Osteoblast (primary cell): ENCODE results near the gene C13orf42. TPM values are rescaled to one million over a fixed set of nuclear protein-coding genes. Genes with fewer than 3 reads are reported as not detected.

Experiments
- DNase-seq: peaks from one replicate; pipeline ENCODE4 v3.0.0; 2011; ENCODE audit warnings: low spot score, mixed read lengths; ENCODE audit not compliant: insufficient read length; ENCODE audit errors: missing footprints
- H2AFZ ChIP-seq: 2 replicates; pipeline ENCODE4 v1.6.0; 2011; ENCODE audit warnings: mild to moderate bottlenecking, low read length
- H3K27ac ChIP-seq: 2 replicates; pipeline ENCODE4 v1.5.1; 2011; ENCODE audit warnings: mild to moderate bottlenecking, low read depth, low read length, moderate library complexity
- H3K27me3 ChIP-seq: 2 replicates; pipeline ENCODE4 v1.6.0; 2012; ENCODE audit warnings: mild to moderate bottlenecking, control low read depth, inconsistent platforms, low read length, moderate library complexity; ENCODE audit not compliant: insufficient read depth
- H3K36me3 ChIP-seq: 2 replicates; pipeline ENCODE4 v1.5.1; 2011; ENCODE audit warnings: mild to moderate bottlenecking, low read length, control low read depth, moderate library complexity; ENCODE audit not compliant: insufficient read depth
- H3K4me1 ChIP-seq: 2 replicates; pipeline ENCODE4 v1.5.1; 2011; ENCODE audit warnings: mild to moderate bottlenecking, low read length, control low read depth, moderate library complexity; ENCODE audit not compliant: insufficient read depth
- H3K4me2 ChIP-seq: 2 replicates; pipeline ENCODE4 v1.6.0; 2011; ENCODE audit warnings: mild to moderate bottlenecking, low read length; ENCODE audit not compliant: insufficient read depth
- H3K4me3 ChIP-seq: fragments of 200-600 bp; sonication (generic); 3 replicates; pipeline ENCODE4 v1.5.1; 2012; ENCODE audit warnings: mild to moderate bottlenecking, low read length, inconsistent platforms; ENCODE audit not compliant: insufficient read depth
- H3K79me2 ChIP-seq: 2 replicates; pipeline ENCODE4 v1.6.0; 2012; ENCODE audit warnings: mild to moderate bottlenecking, low read length, control low read depth, inconsistent platforms; ENCODE audit not compliant: insufficient read depth
- H3K9me3 ChIP-seq: 2 replicates; pipeline ENCODE4 v1.5.1; 2011; ENCODE audit warnings: low read depth, low read length, control low read depth
- H4K20me1 ChIP-seq: 2 replicates; pipeline ENCODE4 v1.6.0; 2012; ENCODE audit warnings: mild to moderate bottlenecking, low read length, control low read depth; ENCODE audit not compliant: insufficient read depth
- total RNA-seq: library from RNA; depleted of rRNA; stranded (reverse); fragments of >200 nt; gene quantifications from 2 replicates; pipeline ENCODE4 v1.2.3, GENCODE V29; 2012
- TF ChIP-seq, protein P1 (sequence below): IDR thresholded peaks from 2 replicates; pipeline ENCODE4 v1.5.1; 2011; ENCODE audit warnings: mild to moderate bottlenecking, low read depth, low read length, moderate library complexity; ENCODE audit errors: extremely low read depth

C13orf42 gene
- total RNA-seq, 1 donor = not detected

GRCh38 chr13:51152701-51153100 is 41.6 kb upstream of the C13orf42 start:
- Histone ChIP-seq H3K4me2 (no peak overlapping the region), H3K27me3 (peaks cover 34% of the 10 kb centered on the region), H3K9me3 (no peaks in the 10 kb centered on the region), H4K20me1 (no peaks in the 10 kb centered on the region), H3K27ac (no peak overlapping the region), H2AFZ (no peak overlapping the region), H3K4me3 (no peak overlapping the region), H3K79me2 (no peaks in the 10 kb centered on the region), H3K36me3 (no peaks in the 10 kb centered on the region), H3K4me1 (no peaks in the 10 kb centered on the region)
- TF ChIP-seq, protein P1, sequence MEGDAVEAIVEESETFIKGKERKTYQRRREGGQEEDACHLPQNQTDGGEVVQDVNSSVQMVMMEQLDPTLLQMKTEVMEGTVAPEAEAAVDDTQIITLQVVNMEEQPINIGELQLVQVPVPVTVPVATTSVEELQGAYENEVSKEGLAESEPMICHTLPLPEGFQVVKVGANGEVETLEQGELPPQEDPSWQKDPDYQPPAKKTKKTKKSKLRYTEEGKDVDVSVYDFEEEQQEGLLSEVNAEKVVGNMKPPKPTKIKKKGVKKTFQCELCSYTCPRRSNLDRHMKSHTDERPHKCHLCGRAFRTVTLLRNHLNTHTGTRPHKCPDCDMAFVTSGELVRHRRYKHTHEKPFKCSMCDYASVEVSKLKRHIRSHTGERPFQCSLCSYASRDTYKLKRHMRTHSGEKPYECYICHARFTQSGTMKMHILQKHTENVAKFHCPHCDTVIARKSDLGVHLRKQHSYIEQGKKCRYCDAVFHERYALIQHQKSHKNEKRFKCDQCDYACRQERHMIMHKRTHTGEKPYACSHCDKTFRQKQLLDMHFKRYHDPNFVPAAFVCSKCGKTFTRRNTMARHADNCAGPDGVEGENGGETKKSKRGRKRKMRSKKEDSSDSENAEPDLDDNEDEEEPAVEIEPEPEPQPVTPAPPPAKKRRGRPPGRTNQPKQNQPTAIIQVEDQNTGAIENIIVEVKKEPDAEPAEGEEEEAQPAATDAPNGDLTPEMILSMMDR = no peak
- DNase-seq = no peak

- Histone ChIP-seq H2AFZ (no peak overlapping the region), H3K4me3 (no peak overlapping the region), H3K4me1 (no peaks in the 10 kb centered on the region), H4K20me1 (no peaks in the 10 kb centered on the region), H3K27me3 (peaks cover 34% of the 10 kb centered on the region), H3K36me3 (no peaks in the 10 kb centered on the region), H3K4me2 (no peak overlapping the region), H3K79me2 (no peaks in the 10 kb centered on the region), H3K27ac (no peak overlapping the region), H3K9me3 (no peaks in the 10 kb centered on the region)
- DNase-seq = no peak
- TF ChIP-seq, protein P1 = no peak
These were observed 40.4 kb upstream of the C13orf42 start for GRCh38 chr13:51151463-51151862.

GRCh38 chr13:51148952-51149573 is 38.0 kb upstream of the C13orf42 start:
- Histone ChIP-seq H2AFZ (no peak overlapping the region), H3K27ac (no peak overlapping the region), H3K4me3 (no peak overlapping the region), H3K79me2 (no peaks in the 10 kb centered on the region), H3K36me3 (no peaks in the 10 kb centered on the region), H3K4me1 (no peaks in the 10 kb centered on the region), H4K20me1 (no peaks in the 10 kb centered on the region), H3K27me3 (peaks cover 34% of the 10 kb centered on the region), H3K9me3 (no peaks in the 10 kb centered on the region), H3K4me2 (no peak overlapping the region)
- TF ChIP-seq, protein P1 = peak; percentile 77
- DNase-seq = no peak

GRCh38 chr13:51148223-51148951 is 37.3 kb upstream of the C13orf42 start:
- H2AFZ ChIP-seq = no peak overlapping the region

More at GRCh38 chr13:51148223-51148951, 37.3 kb upstream of the C13orf42 start:
- Histone ChIP-seq H3K4me1 (no peaks in the 10 kb centered on the region), H3K36me3 (no peaks in the 10 kb centered on the region), H4K20me1 (no peaks in the 10 kb centered on the region), H3K79me2 (no peaks in the 10 kb centered on the region), H3K4me2 (no peak overlapping the region), H3K27ac (no peak overlapping the region), H3K27me3 (peaks cover 34% of the 10 kb centered on the region), H3K9me3 (no peaks in the 10 kb centered on the region), H3K4me3 (no peak overlapping the region)
- DNase-seq = no peak
- TF ChIP-seq, protein P1 = no peak
